ENCODE data around the gene ZNF326.

Gene ZNF326

DNA sequence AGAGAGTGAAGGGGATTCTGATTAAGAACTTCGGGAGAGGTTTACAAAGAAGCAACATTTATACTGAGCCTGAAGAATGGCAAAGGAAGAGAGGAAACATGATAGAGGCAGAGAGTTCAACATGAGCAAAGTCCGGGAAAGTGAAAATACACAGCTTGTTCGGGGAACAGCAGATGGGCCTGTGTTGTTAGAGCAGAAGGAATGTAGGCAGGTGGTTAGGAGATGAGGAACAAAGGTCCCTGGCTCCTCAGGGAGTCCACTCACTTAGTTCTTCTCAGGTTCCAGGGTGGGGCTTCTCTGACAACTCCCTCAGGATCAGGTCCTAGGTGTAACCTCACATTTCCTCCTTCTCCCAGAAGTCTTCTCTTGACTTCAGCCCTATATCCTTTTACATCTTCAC, 5.1 kb upstream of the ZNF326 start:
- no peaks in the 10 kb centered on the region for H3K36me3 ChIP-seq (ENCODE audit: control insufficient read depth, insufficient read depth, low read length)
- no peak for DNase-seq (ENCODE audit: extremely low read depth, insufficient read length)
- H3K27me3 ChIP-seq (replicated peaks; ENCODE audit: control insufficient read depth, insufficient read depth, low read length): no peaks in the 10 kb centered on the region
- no peak overlapping the region for H3K4me3 ChIP-seq (replicated peaks; ENCODE audit: low read depth, low read length)
- TF ChIP-seq, protein P1, sequence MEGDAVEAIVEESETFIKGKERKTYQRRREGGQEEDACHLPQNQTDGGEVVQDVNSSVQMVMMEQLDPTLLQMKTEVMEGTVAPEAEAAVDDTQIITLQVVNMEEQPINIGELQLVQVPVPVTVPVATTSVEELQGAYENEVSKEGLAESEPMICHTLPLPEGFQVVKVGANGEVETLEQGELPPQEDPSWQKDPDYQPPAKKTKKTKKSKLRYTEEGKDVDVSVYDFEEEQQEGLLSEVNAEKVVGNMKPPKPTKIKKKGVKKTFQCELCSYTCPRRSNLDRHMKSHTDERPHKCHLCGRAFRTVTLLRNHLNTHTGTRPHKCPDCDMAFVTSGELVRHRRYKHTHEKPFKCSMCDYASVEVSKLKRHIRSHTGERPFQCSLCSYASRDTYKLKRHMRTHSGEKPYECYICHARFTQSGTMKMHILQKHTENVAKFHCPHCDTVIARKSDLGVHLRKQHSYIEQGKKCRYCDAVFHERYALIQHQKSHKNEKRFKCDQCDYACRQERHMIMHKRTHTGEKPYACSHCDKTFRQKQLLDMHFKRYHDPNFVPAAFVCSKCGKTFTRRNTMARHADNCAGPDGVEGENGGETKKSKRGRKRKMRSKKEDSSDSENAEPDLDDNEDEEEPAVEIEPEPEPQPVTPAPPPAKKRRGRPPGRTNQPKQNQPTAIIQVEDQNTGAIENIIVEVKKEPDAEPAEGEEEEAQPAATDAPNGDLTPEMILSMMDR (IDR thresholded peaks at IDR 0.05; ENCODE audit: insufficient read depth, low read length, poor library complexity, severe bottlenecking): no peak

GRCh38 chr1:89990976-89991831, 3.7 kb upstream of the ZNF326 start:
- no peak for DNase-seq (ENCODE audit: extremely low read depth, insufficient read length)
- Histone ChIP-seq H3K36me3 (ENCODE audit: control insufficient read depth, insufficient read depth, low read length) (no peaks in the 10 kb centered on the region), H3K27me3 (replicated peaks; ENCODE audit: control insufficient read depth, insufficient read depth, low read length) (no peaks in the 10 kb centered on the region), H3K4me3 (replicated peaks; ENCODE audit: low read depth, low read length) (no peak overlapping the region)
- TF ChIP-seq, protein P1 (IDR thresholded peaks at IDR 0.05; ENCODE audit: insufficient read depth, low read length, poor library complexity, severe bottlenecking): no peak

DNA sequence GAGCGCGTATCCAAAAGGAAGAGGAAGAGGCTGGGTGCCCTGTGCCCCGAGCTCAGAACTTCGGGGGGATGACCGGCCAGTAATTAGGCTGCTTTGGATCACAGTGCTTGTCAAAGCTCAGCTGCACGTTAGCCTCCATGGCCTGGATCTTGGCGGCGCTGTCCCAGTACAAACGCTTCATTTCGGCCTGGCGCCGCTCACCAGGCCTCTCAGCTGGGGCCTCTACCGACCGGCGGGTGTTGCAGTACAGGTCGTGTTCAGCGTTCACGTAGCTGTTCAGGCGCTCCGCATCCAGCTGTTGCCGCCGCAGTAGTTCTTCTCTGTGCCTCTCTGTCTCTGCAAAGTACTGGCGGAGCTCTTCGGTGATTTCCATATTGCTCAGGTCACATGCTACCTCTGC, 1.4 kb upstream of the ZNF326 start:
- TF ChIP-seq, protein P1 (IDR thresholded peaks at IDR 0.05; ENCODE audit: insufficient read depth, low read length, poor library complexity, severe bottlenecking): no peak
- no peaks in the 10 kb centered on the region for H3K27me3 ChIP-seq (replicated peaks; ENCODE audit: control insufficient read depth, insufficient read depth, low read length)
- no peak for DNase-seq (ENCODE audit: extremely low read depth, insufficient read length)
- no peak overlapping the region for H3K4me3 ChIP-seq (replicated peaks; ENCODE audit: low read depth, low read length)
- H3K36me3 ChIP-seq (ENCODE audit: control insufficient read depth, insufficient read depth, low read length): no peaks in the 10 kb centered on the region; the same call in 1 of the 2 replicates

DNA sequence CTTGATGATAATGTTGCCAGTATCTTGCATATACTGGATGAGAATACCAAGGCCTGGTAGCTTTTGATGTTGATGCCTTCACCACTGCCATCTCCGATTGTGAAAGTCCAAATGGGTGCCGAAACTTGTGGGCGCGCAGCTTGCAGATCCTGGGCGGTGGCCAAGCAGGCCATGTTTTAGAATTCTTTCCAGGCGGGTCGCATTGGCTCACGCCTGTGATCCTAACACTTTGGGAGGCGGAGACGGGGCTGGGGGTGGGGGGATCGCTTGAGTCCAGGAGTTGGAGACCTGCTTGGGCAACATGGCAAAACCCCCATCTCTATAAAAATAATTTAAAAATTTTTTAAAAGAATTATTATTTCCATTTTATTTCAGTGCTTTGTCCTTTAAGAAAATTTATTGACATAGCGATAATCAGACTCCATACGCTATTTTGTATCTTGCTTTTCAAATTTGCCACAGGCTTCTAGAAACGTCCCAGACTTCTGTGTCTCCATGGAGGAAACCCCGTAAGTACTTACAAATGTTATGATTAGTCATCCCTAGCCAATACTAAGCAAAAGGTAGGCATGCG, 592 bp upstream of the ZNF326 start:
- Histone ChIP-seq H3K4me3 (replicated peaks; ENCODE audit: low read depth, low read length) (peak overlapping the region; percentile 88), H3K27me3 (replicated peaks; ENCODE audit: control insufficient read depth, insufficient read depth, low read length) (no peaks in the 10 kb centered on the region), H3K36me3 (ENCODE audit: control insufficient read depth, insufficient read depth, low read length) (no peaks in the 10 kb centered on the region; the same call in none of the 2 replicates)
- TF ChIP-seq, protein P1 (IDR thresholded peaks at IDR 0.05; ENCODE audit: insufficient read depth, low read length, poor library complexity, severe bottlenecking): no peak
- DNase-seq (ENCODE audit: extremely low read depth, insufficient read length): no peak

- peak overlapping the region; percentile 88 for H3K4me3 ChIP-seq (replicated peaks; ENCODE audit: low read depth, low read length)
- no peak for DNase-seq (ENCODE audit: extremely low read depth, insufficient read length)
These were observed 914 bp downstream of the ZNF326 start for GRCh38 chr1:89995598-89996449.

More at GRCh38 chr1:89995598-89996449, 914 bp downstream of the ZNF326 start:
- no peaks in the 10 kb centered on the region for H3K27me3 ChIP-seq (replicated peaks; ENCODE audit: control insufficient read depth, insufficient read depth, low read length)
- TF ChIP-seq, protein P1 (IDR thresholded peaks at IDR 0.05; ENCODE audit: insufficient read depth, low read length, poor library complexity, severe bottlenecking): no peak
- no peaks in the 10 kb centered on the region; the same call in none of the 2 replicates for H3K36me3 ChIP-seq (ENCODE audit: control insufficient read depth, insufficient read depth, low read length)

Data from GM06990 (cell line).